ENCODE measurements around the gene BACH2. TPM values are rescaled to one million over a fixed set of nuclear protein-coding genes. Genes with fewer than 3 reads are reported as not detected.
"Not testable (repeated sequence)": the region's sequence is repeated elsewhere in the genome, so short reads cannot be mapped to it uniquely, and the experiment has no call there.

The BACH2 gene
- total and polyA plus RNA-seq, 7 experiments from 2014 or later: 24.8 to 193 (median 117) TPM

DNA sequence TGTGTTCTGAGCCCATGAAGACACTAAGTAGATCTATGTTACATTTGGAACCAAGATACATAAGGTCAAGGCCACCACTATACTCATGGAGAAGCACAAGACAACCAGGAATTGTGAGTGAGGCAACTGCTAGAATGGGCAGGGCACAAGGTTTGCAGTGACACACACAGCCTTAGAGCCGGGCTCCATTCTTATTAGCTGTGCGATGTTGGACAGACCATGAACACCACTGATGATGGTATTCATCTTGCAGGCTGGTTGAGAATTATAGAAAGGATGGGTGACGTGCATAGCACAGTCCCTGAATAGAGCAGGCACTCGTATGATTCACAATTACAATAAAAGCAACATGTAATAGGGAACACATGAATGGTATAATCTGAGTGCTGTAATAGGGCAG is 229.9 kb downstream of the BACH2 start:
- CTCF ChIA-PET: interaction anchor here (0.6 to 1.0 kb wide), 3 partner anchors 92 to 414 kb away, joined by 3 read pairs; no protein-coding TSS in a partner anchor
- no peak overlapping the region for H3K4me3 ChIP-seq (ENCODE audit: low read length)
- H3K4me1 ChIP-seq (ENCODE audit: control insufficient read depth in 2 of 2, insufficient read depth in 2 of 2, low read length in 2 of 2): peaks cover 0 to 36% of the 10 kb centered on the region in 2 donors
- H3K27ac ChIP-seq (ENCODE audit: low read depth, low read length): no peak overlapping the region
- Mint-ChIP-seq H3K4me3 (peak overlapping the region in 4 of 10 donors; percentile 21 to 37 (median 28)), H3K27me3 (no peaks in the 10 kb centered on the region), H3K27ac (peak overlapping the region in 8 of 9 donors; percentile 26 to 78 (median 50)), H3K36me3 (peaks cover 27 to 52% (median 44%) of the 10 kb centered on the region in 5 donors), H3K9me3 (peaks cover 0 to 5% (median 0%) of the 10 kb centered on the region in 11 donors), H3K4me1 (peaks cover 38 to 70% (median 61%) of the 10 kb centered on the region in 7 donors)
- no peaks in the 10 kb centered on the region for H3K27me3 ChIP-seq (ENCODE audit: control insufficient read depth in 2 of 2, insufficient read depth in 2 of 2, low read length in 2 of 2)
- POLR2A ChIA-PET: interaction anchor here (0.8 kb wide), 1 partner anchor 113 kb away, joined by 4 read pairs; no protein-coding TSS in a partner anchor
- peaks cover 5 to 56% (median 5%) of the 10 kb centered on the region in 3 experiments for H3K36me3 ChIP-seq (ENCODE audit: control insufficient read depth in 2 of 3, insufficient read depth in 3 of 3, low read length in 3 of 3)
- peak; percentile 25 for ATAC-seq
- no peaks in the 10 kb centered on the region for H3K9me3 ChIP-seq (ENCODE audit: control insufficient read depth in 2 of 3, low read length in 3 of 3)
- no peak for DNase-seq
- intact Hi-C loops (cut with micrococcal nuclease): no loop called here

GRCh38 chr6:90065173-90065572 is 231.5 kb downstream of the BACH2 start:
- Mint-ChIP-seq H3K36me3 (peaks cover 23 to 43% (median 36%) of the 10 kb centered on the region in 5 donors), H3K9me3 (peaks cover 0 to 7% (median 0%) of the 10 kb centered on the region in 11 donors), H3K27me3 (no peaks in the 10 kb centered on the region), H3K27ac (peak overlapping the region in 3 of 9 donors; percentile 14 to 29 (median 26)), H3K4me3 (peak overlapping the region in 1 of 10 donors; percentile 37), H3K4me1 (peaks cover 33 to 58% (median 49%) of the 10 kb centered on the region in 7 donors)
- Histone ChIP-seq H3K27me3 (ENCODE audit: control insufficient read depth in 2 of 2, insufficient read depth in 2 of 2, low read length in 2 of 2) (no peaks in the 10 kb centered on the region), H3K27ac (ENCODE audit: low read depth, low read length) (no peak overlapping the region), H3K4me3 (ENCODE audit: low read length) (no peak overlapping the region), H3K9me3 (ENCODE audit: control insufficient read depth in 2 of 3, low read length in 3 of 3) (no peaks in the 10 kb centered on the region), H3K4me1 (ENCODE audit: control insufficient read depth in 2 of 2, insufficient read depth in 2 of 2, low read length in 2 of 2) (peaks cover 0 to 36% of the 10 kb centered on the region in 2 donors), H3K36me3 (ENCODE audit: control insufficient read depth in 2 of 3, insufficient read depth in 3 of 3, low read length in 3 of 3) (peaks cover 5 to 53% (median 5%) of the 10 kb centered on the region in 3 experiments)
- intact Hi-C loops (cut with micrococcal nuclease): no loop called here
- no peak for ATAC-seq
- ChIA-PET CTCF (no interaction called here), POLR2A (no interaction called here)
- no peak for DNase-seq

DNA sequence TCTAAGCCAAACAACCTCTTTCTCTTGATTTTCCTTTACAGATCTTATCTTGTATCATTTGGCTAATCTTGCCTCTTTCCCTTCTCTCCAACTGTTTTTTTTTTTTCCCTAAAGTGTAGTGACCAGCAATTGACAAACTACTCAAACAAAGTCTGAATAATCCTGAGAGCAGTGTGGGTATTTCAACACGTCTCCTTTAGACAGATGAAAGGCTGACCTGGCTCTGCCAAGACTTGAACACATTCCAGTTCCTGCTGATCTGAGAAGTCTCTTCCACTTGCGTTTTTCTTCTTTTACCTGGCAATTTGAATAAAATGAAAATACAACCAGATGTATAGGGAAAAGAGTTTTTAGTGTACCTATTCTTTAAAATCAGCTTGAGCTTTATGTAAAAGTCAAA is 234.0 kb downstream of the BACH2 start:
- Mint-ChIP-seq H3K9me3 (peaks cover 0 to 11% (median 0%) of the 10 kb centered on the region in 11 donors), H3K4me1 (peaks cover 24 to 42% (median 31%) of the 10 kb centered on the region in 7 donors), H3K27me3 (no peaks in the 10 kb centered on the region), H3K36me3 (peaks cover 16 to 50% (median 34%) of the 10 kb centered on the region in 5 donors), H3K4me3 (no peak overlapping the region), H3K27ac (no peak overlapping the region)
- Histone ChIP-seq H3K27ac (ENCODE audit: low read depth, low read length) (no peak overlapping the region), H3K36me3 (ENCODE audit: control insufficient read depth in 2 of 3, insufficient read depth in 3 of 3, low read length in 3 of 3) (peaks cover 0 to 34% (median 5%) of the 10 kb centered on the region in 3 experiments), H3K27me3 (ENCODE audit: control insufficient read depth in 2 of 2, insufficient read depth in 2 of 2, low read length in 2 of 2) (no peaks in the 10 kb centered on the region), H3K4me3 (ENCODE audit: low read length) (no peak overlapping the region), H3K9me3 (ENCODE audit: control insufficient read depth in 2 of 3, low read length in 3 of 3) (no peaks in the 10 kb centered on the region), H3K4me1 (ENCODE audit: control insufficient read depth in 2 of 2, insufficient read depth in 2 of 2, low read length in 2 of 2) (peaks cover 0 to 22% of the 10 kb centered on the region in 2 donors)
- ChIA-PET CTCF (interaction anchor here (0.6 kb wide), 1 partner anchor 23 kb away, joined by 4 read pairs; no protein-coding TSS in a partner anchor), POLR2A (no interaction called here)
- intact Hi-C loops (cut with micrococcal nuclease): loop anchor here in 1 of 2 donors (2.0 kb wide), 1 partner anchor 18 kb away; no protein-coding TSS in a partner anchor
- DNase-seq: no peak
- ATAC-seq: no peak

DNA sequence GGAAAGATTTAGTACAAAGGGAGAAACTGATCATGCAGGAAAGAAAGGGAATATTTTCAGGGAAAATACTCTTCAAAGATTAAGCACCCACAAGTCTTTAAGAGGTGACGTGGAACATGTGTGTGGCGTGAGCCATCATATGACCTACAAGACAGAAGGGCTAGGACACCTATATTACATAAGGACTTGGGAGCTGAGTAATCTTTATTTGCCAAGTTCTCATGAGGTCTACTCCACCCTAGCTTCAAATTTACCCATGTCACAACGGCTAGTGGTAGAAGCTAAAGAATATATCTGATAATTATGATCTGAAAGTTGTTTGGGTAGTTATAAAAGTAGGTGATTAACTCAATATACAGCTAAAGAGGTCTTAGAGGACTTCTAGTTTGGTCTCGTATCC is 234.6 kb downstream of the BACH2 start:
- peaks cover 0 to 28% (median 5%) of the 10 kb centered on the region in 3 experiments for H3K36me3 ChIP-seq (ENCODE audit: control insufficient read depth in 2 of 3, insufficient read depth in 3 of 3, low read length in 3 of 3)
- H3K36me3 Mint-ChIP-seq: peaks cover 14 to 51% (median 32%) of the 10 kb centered on the region in 5 donors
- no peak overlapping the region for H3K27ac ChIP-seq (ENCODE audit: low read depth, low read length)
- no peak overlapping the region for H3K4me3 ChIP-seq (ENCODE audit: low read length)
- no peak overlapping the region for H3K4me3 Mint-ChIP-seq
- DNase-seq: no peak
- intact Hi-C loops (cut with micrococcal nuclease): loop anchor here in 1 of 2 donors (2.0 kb wide), 1 partner anchor 19 kb away; no protein-coding TSS in a partner anchor
- ATAC-seq: no peak
- H3K9me3 ChIP-seq (ENCODE audit: control insufficient read depth in 2 of 3, low read length in 3 of 3): no peaks in the 10 kb centered on the region
- H3K27ac Mint-ChIP-seq: no peak overlapping the region
- H3K4me1 ChIP-seq (ENCODE audit: control insufficient read depth in 2 of 2, insufficient read depth in 2 of 2, low read length in 2 of 2): peaks cover 0 to 21% of the 10 kb centered on the region in 2 donors
- H3K27me3 Mint-ChIP-seq: no peaks in the 10 kb centered on the region
- CTCF ChIA-PET: interaction anchor here (0.6 kb wide), 2 partner anchors 15 to 22 kb away, joined by 4 read pairs; no protein-coding TSS in a partner anchor
- H3K27me3 ChIP-seq (ENCODE audit: control insufficient read depth in 2 of 2, insufficient read depth in 2 of 2, low read length in 2 of 2): no peaks in the 10 kb centered on the region
- peaks cover 20 to 38% (median 31%) of the 10 kb centered on the region in 7 donors for H3K4me1 Mint-ChIP-seq
- peaks cover 0 to 14% (median 2%) of the 10 kb centered on the region in 11 donors for H3K9me3 Mint-ChIP-seq
- POLR2A ChIA-PET: interaction anchor here (0.6 kb wide), 1 partner anchor 120 kb away, joined by 4 read pairs; no protein-coding TSS in a partner anchor

- H3K36me3 ChIP-seq (ENCODE audit: control insufficient read depth in 2 of 3, insufficient read depth in 3 of 3, low read length in 3 of 3): peaks cover 0 to 17% (median 5%) of the 10 kb centered on the region in 3 experiments
- H3K4me1 ChIP-seq (ENCODE audit: control insufficient read depth in 2 of 2, insufficient read depth in 2 of 2, low read length in 2 of 2); DNase-seq; CTCF ChIA-PET; H3K27me3 Mint-ChIP-seq; H3K4me3 ChIP-seq (ENCODE audit: low read length); H3K9me3 ChIP-seq (ENCODE audit: control insufficient read depth in 2 of 3, low read length in 3 of 3); ATAC-seq; intact Hi-C loops (cut with micrococcal nuclease); H3K27ac ChIP-seq (ENCODE audit: low read depth, low read length); H3K27me3 ChIP-seq (ENCODE audit: control insufficient read depth in 2 of 2, insufficient read depth in 2 of 2, low read length in 2 of 2); H3K4me3 Mint-ChIP-seq; POLR2A ChIA-PET: not testable (repeated sequence)
- Mint-ChIP-seq H3K36me3 (peaks cover 10 to 53% (median 38%) of the 10 kb centered on the region in 5 donors), H3K9me3 (peaks cover 0 to 29% (median 9%) of the 10 kb centered on the region in 11 donors), H3K4me1 (peaks cover 12 to 36% (median 31%) of the 10 kb centered on the region in 7 donors), H3K27ac (peak overlapping the region in 3 of 9 donors; percentile 46 to 80 (median 59))
Measured at GRCh38 chr6:90059178-90059577, 237.5 kb downstream of the BACH2 start.

DNA sequence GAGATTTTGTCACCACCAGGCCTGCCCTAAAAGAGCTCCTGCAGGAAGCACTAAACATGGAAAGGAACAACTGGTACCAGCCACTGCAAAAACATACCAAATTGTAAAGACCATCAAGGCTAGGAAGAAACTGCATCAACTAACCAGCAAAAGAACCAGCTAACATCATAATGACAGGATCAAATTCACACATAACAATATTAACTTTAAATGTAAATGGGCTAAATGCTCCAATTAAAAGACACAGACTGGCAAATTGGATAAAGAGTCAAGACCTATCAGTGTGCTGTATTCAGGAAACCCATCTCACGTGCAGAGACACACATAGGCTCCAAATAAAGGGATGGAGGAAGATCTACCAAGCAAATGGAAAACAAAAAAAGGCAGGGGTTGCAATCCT is 240.7 kb downstream of the BACH2 start:
- CTCF ChIA-PET; ATAC-seq; intact Hi-C loops (cut with micrococcal nuclease); H3K4me3 ChIP-seq (ENCODE audit: low read length); H3K4me1 ChIP-seq (ENCODE audit: control insufficient read depth in 2 of 2, insufficient read depth in 2 of 2, low read length in 2 of 2); H3K27ac ChIP-seq (ENCODE audit: low read depth, low read length); H3K27me3 ChIP-seq (ENCODE audit: control insufficient read depth in 2 of 2, insufficient read depth in 2 of 2, low read length in 2 of 2); POLR2A ChIA-PET; H3K36me3 ChIP-seq (ENCODE audit: control insufficient read depth in 2 of 3, insufficient read depth in 3 of 3, low read length in 3 of 3); DNase-seq; H3K27me3 Mint-ChIP-seq; H3K9me3 ChIP-seq (ENCODE audit: control insufficient read depth in 2 of 3, low read length in 3 of 3): not testable (repeated sequence)
- Mint-ChIP-seq H3K27ac (peak overlapping the region in 1 of 9 donors; percentile 21), H3K4me1 (peaks cover 9 to 60% (median 54%) of the 10 kb centered on the region in 7 donors), H3K36me3 (peaks cover 10 to 67% (median 39%) of the 10 kb centered on the region in 5 donors), H3K4me3 (peak overlapping the region in 1 of 10 donors; percentile 15), H3K9me3 (peaks cover 0 to 35% (median 12%) of the 10 kb centered on the region in 11 donors)

Measured in naive thymus-derived CD4-positive, alpha-beta T cell (primary cell).